ENCODE measurements around the gene MRE11. TPM values are rescaled to one million over a fixed set of nuclear protein-coding genes. Genes with fewer than 3 reads are reported as not detected.

MRE11 gene
- polyA plus RNA-seq, 1 of the 3 experiments (the other 2 are of a cell fraction), result 2.8 TPM

DNA sequence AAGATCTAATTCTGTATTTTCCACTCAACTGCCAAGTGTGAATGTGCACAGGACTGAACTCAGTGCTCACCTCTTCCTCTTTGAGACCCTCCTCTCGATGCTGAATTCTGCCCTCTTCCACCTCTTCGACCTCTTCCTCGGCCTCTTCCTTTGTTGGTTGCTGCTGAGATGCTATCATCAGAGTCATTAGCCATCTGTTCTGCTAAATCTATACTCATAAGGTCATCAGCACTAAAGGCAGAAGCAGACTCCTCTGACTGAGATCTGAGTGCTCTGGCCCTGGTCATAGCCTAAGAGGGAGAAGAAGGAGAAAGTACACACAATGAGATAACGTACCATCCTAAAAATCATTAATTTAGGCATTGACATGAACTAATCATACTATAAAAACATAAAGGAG, 46.5 kb downstream of the MRE11 start:
- Histone ChIP-seq H2AFZ (ENCODE audit: low read depth) (no peak overlapping the region), H3F3A (replicated peaks; ENCODE audit: insufficient read depth) (peaks cover 9% of the 10 kb centered on the region), H3K27me3 (ENCODE audit: insufficient read depth) (no peaks in the 10 kb centered on the region), H4K20me1 (ENCODE audit: insufficient read depth) (no peaks in the 10 kb centered on the region), H3K4me3 (ENCODE audit: low read depth in 2 of 2, low read length in 1 of 2) (no peak overlapping the region), H3K36me3 (replicated peaks in 1 of 2; ENCODE audit: control insufficient read depth in 1 of 2, insufficient read depth in 2 of 2, low read length in 1 of 2) (peaks cover 26 to 28% of the 10 kb centered on the region in 2 experiments), H3K4me1 (ENCODE audit: control insufficient read depth in 1 of 2, insufficient read depth in 2 of 2, low read depth in 1 of 2, low read length in 1 of 2) (peaks cover 0 to 6% of the 10 kb centered on the region in 2 experiments; a peak in 1 of 4 replicates), H3K9me2 (no peaks in the 10 kb centered on the region), H3K27ac (ENCODE audit: low read depth in 2 of 2, low read length in 1 of 2) (no peak overlapping the region), H3K4me2 (no peak overlapping the region), H3K79me2 (ENCODE audit: insufficient read depth) (no peaks in the 10 kb centered on the region), H3K9me3 (no peaks in the 10 kb centered on the region), H3K9ac (no peak overlapping the region)
- WGBS (ENCODE audit: low lambda C conversion rate), result 95% methylated on average over 4 of the region's 4 CpGs
- CTCF ChIA-PET, result no interaction called here
- POLR2A ChIA-PET, result no interaction called here
- TF ChIP-seq, protein P1, sequence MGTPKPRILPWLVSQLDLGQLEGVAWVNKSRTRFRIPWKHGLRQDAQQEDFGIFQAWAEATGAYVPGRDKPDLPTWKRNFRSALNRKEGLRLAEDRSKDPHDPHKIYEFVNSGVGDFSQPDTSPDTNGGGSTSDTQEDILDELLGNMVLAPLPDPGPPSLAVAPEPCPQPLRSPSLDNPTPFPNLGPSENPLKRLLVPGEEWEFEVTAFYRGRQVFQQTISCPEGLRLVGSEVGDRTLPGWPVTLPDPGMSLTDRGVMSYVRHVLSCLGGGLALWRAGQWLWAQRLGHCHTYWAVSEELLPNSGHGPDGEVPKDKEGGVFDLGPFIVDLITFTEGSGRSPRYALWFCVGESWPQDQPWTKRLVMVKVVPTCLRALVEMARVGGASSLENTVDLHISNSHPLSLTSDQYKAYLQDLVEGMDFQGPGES (IDR thresholded peaks at IDR 0.05; ENCODE audit: low read depth, low read length), result no peak
- no peak for TF ChIP-seq FOXJ3 (CRISPR knock-in tag; IDR thresholded peaks at IDR 0.05)
- no peak for TF ChIP-seq SIN3A (IDR thresholded peaks at IDR 0.05; ENCODE audit: borderline replicate concordance, low read depth, low read length)
- TF ChIP-seq CHD2 (IDR thresholded peaks at IDR 0.05; ENCODE audit: low read length, partially characterized antibody), result no peak
- no peak for TF ChIP-seq TAF1 (IDR thresholded peaks at IDR 0.05; ENCODE audit: borderline replicate concordance, low read depth, low read length)
- TF ChIP-seq, protein P2, sequence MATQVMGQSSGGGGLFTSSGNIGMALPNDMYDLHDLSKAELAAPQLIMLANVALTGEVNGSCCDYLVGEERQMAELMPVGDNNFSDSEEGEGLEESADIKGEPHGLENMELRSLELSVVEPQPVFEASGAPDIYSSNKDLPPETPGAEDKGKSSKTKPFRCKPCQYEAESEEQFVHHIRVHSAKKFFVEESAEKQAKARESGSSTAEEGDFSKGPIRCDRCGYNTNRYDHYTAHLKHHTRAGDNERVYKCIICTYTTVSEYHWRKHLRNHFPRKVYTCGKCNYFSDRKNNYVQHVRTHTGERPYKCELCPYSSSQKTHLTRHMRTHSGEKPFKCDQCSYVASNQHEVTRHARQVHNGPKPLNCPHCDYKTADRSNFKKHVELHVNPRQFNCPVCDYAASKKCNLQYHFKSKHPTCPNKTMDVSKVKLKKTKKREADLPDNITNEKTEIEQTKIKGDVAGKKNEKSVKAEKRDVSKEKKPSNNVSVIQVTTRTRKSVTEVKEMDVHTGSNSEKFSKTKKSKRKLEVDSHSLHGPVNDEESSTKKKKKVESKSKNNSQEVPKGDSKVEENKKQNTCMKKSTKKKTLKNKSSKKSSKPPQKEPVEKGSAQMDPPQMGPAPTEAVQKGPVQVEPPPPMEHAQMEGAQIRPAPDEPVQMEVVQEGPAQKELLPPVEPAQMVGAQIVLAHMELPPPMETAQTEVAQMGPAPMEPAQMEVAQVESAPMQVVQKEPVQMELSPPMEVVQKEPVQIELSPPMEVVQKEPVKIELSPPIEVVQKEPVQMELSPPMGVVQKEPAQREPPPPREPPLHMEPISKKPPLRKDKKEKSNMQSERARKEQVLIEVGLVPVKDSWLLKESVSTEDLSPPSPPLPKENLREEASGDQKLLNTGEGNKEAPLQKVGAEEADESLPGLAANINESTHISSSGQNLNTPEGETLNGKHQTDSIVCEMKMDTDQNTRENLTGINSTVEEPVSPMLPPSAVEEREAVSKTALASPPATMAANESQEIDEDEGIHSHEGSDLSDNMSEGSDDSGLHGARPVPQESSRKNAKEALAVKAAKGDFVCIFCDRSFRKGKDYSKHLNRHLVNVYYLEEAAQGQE (IDR thresholded peaks at IDR 0.05; ENCODE audit: low read depth, low read length), result no peak
- no peak for TF ChIP-seq EP300 (IDR thresholded peaks at IDR 0.05; ENCODE audit: borderline replicate concordance in 1 of 2, low read depth in 1 of 2, low read length in 1 of 2)
- TF ChIP-seq ELF1 (IDR thresholded peaks at IDR 0.05), result no peak
- no peak for TF ChIP-seq FOXM1 (IDR thresholded peaks at IDR 0.05; ENCODE audit: low read depth)
- no peak for TF ChIP-seq SMC3 (IDR thresholded peaks at IDR 0.05; ENCODE audit: low read depth, low read length)
- no peak for TF ChIP-seq GABPA (IDR thresholded peaks at IDR 0.05; ENCODE audit: low read depth)
- no peak for TF ChIP-seq RXRA (IDR thresholded peaks at IDR 0.05; ENCODE audit: borderline replicate concordance, low read depth)
- TF ChIP-seq NFIC (IDR thresholded peaks at IDR 0.05; ENCODE audit: borderline replicate concordance), result no peak
- no peak for TF ChIP-seq RCOR1 (IDR thresholded peaks at IDR 0.05; ENCODE audit: low read length)
- no peak for TF ChIP-seq FOSL2 (IDR thresholded peaks at IDR 0.05; ENCODE audit: borderline replicate concordance, low read depth)
- DNase-seq, result no peak
